ENCODE data around the gene NOTCH3. TPM values are rescaled to one million over a fixed set of nuclear protein-coding genes. Genes with fewer than 3 reads are reported as not detected.

Gene NOTCH3
- total and polyA plus RNA-seq, 2 of the 8 experiments (the other 6 are each of a cell fraction or from before 2014, with no cell fraction given), result 37.5 to 107 TPM

GRCh38 chr19:15201374-15202023 is 704 bp upstream of the NOTCH3 start (continued):
- no peak for TF ChIP-seq CHD7 (IDR thresholded peaks at IDR 0.05; ENCODE audit: insufficient replicate concordance, low read length)
- no peak for TF ChIP-seq RFX5 (IDR thresholded peaks at IDR 0.05; ENCODE audit: borderline replicate concordance, low read depth, low read length)
- TF ChIP-seq PHF8 (conservative IDR thresholded peaks at IDR 0.05; ENCODE audit: low read depth, low read length), result no peak
- TF ChIP-seq EGR1 (IDR thresholded peaks at IDR 0.05; ENCODE audit: borderline replicate concordance, low read depth, low read length), result no peak
- TF ChIP-seq ZNF274 (IDR thresholded peaks at IDR 0.05; ENCODE audit: borderline replicate concordance, extremely low read depth, low read length), result no peak
- TF ChIP-seq YY1 (IDR thresholded peaks at IDR 0.05; ENCODE audit: low read depth, low read length), result no peak
- no peak for TF ChIP-seq NRF1 (IDR thresholded peaks at IDR 0.05; ENCODE audit: low read depth, low read length)

All from H1 (cell line).